Measurements from ENCODE around the gene HEPACAM2.
A peak's percentile ranks its signal among the peaks of the same experiment; 100 is the strongest.

HEPACAM2 gene

DNA sequence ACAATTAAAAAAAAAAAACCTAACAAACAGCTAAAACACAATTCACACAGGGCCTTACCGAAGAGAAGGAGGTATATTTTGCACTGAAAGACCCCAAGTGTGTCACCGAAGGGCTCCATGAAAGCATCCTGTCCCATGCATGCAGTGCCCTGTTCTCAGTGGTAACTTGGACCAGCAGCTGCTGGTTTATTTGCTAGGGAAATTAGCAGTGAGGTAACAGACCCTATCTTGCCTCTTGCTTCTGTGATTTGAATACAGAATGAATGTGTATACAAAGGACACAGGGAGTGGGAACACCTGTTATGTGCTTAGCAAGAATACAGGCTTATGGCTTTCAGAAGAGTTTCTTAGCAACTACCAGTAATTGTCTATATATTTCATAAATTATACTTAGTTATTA, at the start of gene HEPACAM2:
Gene HEPACAM2 (minus strand): TSS at position 160 of the 400 bp plus-strand sequence.
- no peak for DNase-seq (ENCODE audit: low read depth in 2 of 2)

DNA sequence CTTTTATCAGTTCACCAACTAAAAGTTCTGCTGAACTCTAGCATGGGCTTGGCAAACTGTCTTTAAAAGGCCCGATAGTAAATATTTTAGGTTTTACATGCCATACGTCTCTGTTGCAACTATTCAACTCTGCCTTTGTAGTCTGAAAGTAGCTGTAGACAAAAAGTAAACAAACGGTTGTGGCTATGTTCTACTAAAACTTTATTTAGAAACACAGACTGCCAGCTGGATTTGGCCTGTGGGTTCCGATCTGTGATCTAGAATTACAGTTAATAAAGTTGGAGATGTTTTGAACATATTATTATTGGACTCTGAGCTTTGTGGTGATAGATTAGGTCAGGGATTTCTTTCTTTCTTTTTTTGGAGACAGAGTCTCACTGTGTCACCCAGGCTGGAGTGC, 39.0 kb upstream of the HEPACAM2 start:
- DNase-seq (ENCODE audit: low read depth in 2 of 2), result no peak

DNA sequence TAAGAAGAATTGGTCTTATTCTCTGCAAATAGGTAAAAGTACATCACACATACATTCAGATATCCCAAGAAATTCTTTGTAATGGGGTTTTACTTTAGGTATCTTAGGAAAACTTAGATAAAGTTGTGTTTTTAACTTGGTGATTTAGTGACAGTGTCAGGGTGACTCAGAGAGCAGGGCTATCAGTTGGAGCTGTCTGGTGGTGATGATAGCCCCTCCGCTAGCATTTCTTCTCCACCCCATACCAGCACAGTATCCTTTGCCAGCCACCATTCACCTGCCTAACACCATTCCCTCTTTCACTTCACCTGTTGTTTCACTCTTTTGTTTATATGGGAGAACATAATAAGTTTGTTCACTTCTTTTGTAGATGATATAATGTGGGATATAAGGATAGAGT, 36.3 kb upstream of the HEPACAM2 start:
- DNase-seq (ENCODE audit: low read depth in 2 of 2), result no peak

DNA sequence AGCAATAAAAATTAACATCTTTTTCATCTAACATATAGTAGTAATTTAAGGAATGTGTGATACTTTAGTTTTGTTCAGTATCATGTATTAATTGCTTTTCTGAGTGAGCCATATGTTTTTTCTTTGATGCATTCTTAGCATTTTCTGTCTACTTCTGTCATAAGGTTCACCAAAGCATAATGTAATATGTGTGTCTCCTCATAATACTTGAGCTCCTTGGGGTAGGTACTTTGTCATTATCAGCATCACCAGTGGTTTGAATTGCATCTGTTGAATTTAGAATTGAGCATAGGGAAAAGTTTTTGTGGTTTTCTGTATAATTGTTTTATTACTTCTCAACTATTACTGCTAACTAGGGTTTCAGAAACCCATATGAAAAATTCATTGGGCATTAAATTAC, 32.4 kb upstream of the HEPACAM2 start:
- DNase-seq (ENCODE audit: low read depth in 2 of 2), result peak in 1 of 2 experiments; percentile 36

DNA sequence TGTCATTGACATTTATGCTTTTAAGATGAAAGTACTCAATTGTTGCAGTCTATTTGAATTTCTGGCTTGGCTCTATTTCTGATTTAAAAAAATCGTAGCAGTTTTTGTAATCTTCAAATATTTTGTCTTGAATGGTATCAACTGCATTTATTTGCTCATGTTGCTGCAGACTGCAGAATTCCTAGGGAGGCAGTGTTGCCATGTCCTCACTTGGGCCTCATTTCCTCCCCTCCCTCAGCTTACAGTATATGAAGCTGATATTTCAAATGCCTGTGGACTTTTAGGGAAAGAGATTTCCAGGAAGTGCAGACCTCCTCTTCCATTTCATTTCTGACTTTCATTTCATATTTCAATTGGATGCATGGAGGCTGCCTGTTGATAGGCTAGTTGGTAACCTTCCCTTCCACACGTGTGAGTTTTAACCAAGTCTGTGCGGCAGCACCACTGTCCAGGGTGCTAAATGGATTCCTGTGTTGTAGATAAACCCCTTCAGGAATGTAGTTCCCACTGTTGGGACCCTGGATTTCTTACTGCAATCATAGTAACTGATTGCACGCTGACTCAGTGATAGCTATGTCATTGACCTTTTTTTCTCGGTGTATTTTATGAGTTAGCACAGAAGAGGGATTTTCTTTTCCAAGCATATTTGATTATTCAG, 23.4 kb upstream of the HEPACAM2 start:
- no peak for DNase-seq (ENCODE audit: low read depth in 2 of 2)

DNA sequence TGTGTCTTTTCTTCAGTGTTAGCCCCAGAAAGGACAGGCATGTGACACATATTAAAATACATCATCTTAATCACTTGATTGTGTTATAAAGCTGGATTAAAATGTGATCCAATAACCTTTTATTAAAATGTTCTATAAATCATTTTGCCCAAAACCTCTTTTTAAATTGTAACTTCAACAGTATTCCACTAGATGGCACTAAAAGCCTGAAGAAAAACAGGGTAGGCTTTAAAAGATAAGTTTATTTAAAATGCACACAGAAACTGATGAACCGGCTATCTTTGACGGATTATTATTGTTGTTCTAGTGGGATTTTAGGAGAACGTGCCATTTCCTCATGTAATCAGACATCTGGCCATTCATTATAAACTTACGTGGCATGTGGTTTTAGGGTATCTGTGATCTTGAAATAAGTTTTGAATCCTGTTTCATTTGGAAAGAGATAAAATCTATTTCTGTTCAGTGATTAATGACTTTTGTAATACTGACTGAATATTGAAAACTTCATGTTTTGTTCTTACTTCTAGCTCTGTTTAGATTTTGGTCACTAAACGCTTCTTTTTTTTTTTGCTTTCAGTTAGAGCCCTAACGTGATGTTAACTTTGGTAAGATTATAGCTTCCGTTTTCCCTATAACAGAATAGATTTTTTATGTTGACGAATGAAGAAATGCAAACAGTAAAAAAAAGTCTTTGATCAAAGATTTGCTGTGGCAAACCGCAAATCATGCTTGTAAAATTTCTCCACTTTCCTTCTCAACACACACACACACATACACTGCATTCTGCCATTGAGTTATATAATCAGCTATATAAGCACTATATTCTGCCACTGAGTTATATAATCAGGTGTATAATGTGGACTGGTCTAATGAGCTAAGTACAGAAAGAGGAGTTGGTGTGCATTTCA, 19.5 kb upstream of the HEPACAM2 start:
- DNase-seq (ENCODE audit: low read depth in 2 of 2), result no peak

DNA sequence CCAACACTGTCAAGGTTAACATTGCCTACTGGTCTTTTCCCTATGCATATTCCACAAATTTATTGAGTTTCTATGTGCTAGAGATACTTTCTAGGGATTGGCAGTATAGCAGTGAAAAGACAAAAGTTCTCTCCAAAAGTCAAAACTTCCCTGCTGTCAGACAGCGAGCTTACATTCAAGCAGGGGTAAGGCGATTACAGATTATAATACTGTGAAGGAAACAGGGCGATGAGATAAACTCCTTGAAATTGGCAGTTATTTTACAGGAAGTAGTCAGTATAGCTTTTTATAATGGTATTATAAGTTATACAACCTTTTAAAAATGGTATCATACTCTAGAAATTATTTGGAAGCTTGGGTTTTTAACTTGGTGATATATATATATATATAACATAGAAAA, 15.8 kb upstream of the HEPACAM2 start:
- DNase-seq (ENCODE audit: low read depth in 2 of 2), result no peak

DNA sequence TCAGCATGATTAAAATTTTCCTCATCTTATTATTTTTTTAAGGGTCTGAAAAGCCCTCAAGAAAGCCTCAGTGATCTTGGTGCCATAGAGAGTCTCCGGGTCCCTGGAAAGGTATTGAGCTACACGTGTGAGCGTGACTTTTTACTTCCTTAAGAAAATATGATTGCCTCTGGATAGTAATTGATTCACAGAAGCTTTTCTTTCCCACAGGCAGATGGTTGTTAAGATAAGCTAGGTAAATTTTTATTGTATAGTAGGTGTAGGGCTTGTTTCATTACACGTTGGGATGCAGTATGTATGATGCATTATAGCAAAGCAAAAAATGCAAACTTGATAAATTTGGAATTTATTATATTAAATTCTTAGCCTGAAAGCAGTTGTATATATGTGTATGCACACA, 13.6 kb upstream of the HEPACAM2 start:
- DNase-seq (ENCODE audit: low read depth in 2 of 2), result no peak

DNA sequence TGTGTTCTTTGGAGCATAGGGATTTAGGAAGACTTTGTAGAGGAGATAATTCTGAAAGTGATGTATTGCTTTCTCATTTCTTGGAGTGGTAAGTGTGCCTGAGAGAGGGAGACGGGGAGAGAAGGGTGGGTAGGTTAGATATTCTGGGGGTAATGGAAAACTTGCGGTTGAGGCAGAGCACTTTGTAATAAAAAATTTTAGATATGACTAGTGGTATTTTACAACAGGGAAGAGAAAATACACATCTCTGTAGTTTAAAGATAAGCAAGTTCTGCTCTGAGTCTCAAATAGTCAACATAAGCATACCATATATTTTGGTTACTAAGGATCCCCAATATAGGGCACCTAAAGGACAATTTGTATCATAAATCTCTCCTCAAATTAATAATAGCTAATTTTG, 12.5 kb upstream of the HEPACAM2 start:
- DNase-seq (ENCODE audit: low read depth in 2 of 2), result no peak

DNA sequence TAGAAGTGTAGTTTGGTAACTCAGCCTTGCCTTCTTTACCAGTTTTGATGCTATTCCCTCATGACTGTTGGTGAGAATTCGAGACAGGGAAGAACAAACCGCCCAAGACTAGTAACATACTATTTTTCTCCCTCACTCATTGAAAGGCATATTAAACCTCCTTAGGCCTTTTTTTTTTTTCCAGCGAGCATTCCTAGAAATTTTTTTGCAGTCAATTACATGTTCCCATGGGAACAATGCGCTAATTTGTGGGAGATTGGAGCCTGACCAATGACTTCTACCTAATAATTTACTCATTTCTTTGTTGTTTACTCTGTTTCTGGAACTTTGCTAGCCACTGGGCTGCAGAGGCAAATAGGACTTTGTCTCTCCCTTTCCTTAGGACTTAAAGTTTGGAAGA, 11.9 kb upstream of the HEPACAM2 start:
- no peak for DNase-seq (ENCODE audit: low read depth in 2 of 2)

DNA sequence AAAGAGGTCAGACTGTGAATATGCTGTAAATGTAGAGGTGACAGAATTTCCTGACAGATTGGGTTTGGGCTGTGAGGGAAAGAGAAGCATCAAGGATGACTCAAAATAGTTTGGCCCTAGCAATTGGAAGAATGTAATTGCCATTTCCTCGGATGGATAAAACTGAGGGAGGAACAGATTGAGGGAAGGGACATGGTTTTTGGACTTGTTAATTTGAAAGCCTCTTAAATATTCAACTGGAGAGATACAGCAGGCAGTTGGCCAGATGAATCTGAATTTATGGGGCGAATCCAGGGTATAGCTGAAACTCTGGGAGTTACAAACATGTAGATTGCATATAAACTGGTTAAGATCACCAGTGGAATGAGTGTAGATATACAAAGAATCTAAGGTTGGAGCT, 9.3 kb upstream of the HEPACAM2 start:
- no peak for DNase-seq (ENCODE audit: low read depth in 2 of 2)

DNA sequence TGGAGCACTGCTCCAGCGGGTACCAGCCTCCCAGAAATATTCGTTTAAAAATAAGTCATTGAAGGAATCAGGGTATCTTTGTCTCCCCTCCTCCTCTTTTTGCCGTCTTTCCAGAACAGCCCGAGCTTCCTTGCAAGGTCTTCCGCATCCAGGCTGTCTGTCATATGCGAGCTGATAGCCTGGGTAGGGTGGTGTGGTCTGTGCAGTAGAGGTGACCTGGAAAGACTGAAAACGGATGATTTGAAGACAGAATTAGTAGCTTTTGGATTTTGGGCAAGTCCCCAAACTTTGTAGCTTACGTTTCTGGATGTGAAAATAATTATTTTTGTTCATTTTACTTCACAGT, 6.4 kb upstream of the HEPACAM2 start:
- no peak for DNase-seq (ENCODE audit: low read depth in 2 of 2)

DNA sequence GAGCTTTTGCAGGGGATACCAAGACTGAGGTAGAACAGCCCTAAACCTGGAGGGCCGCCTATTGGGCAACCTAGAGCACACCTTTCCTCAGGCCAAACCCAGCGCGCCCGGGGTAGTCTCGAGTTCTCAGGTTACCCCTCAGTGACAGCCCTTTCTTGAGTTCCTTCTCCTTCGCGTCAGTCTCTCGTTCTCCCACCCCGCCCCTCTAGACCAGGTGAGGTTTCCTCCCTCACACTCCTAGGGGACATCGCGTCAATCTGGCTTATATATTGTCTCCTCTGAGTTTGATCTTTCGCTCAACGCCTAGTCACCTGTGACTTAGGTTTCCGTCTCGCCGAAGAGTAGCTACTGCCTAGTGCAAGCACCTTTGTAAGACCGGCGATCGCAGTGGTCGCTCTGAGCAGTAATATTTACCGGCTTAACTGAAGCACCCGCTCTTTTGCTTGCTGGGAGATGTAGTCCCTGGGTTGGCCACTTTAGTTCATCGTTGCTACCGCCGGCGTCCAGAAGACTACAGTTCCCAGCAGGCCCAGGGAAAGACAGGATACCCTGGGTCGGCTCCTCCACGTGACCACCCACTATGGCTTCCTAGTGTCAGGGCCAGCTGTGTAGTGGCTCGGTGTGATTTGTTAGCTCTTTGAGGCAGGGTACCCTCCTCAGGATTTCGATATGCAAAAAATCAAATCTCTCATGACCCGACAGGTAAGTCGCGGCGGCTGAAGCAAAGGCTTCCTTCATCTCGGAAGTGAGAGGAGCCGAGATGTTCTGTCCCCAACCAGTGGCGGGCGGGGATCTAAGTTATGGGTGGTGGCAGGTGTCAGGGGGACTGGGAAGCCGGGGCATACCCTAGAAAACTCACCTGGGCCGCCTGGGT, 5.8 kb upstream of the HEPACAM2 start, which contains the start of gene VPS50:
Gene VPS50 (plus strand): TSS at position 568 of the 874 bp plus-strand sequence. CDS start 102 bp downstream, at position 670.
- DNase-seq (ENCODE audit: low read depth in 2 of 2), result peak; percentile 86 to 89

DNA sequence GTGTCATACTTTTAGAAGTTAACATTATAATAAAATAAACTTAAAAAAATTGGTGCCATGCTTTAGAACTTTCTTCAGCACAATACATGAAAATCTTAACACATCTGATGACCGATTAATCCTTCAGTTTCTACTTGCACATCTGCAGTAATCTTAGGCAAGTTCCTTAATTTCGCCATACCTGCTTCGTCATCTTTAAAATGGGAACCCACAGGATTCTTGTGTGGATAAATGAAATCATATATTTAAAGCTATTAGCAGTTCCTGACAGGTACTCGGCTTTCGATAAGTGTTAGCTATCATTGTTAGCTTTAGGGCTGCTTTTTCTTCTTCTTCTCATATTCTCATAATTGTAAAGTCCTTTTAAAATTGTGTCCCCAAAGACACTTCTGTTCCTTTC, 5.0 kb upstream of the HEPACAM2 start:
- no peak for DNase-seq (ENCODE audit: low read depth in 2 of 2)

DNA sequence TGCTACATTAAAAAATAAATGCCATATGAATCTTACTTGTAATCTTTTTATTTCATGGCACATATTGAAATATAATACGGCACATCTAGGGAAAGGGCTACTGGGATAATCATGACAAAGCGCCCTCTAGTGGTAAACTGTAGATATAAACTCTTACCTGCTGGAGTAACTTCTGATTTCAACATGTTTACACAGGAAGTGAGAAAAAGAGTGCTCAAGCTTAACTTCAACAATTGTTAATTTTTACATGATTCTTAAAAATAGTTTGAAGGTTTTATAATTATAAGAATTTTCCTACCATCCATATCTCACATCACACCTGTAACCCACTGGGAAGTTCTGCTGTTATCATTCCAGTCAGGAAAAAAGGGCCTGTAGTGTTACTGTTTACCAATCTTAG, 2.0 kb upstream of the HEPACAM2 start:
- peak in 1 of 2 experiments; percentile 7 for DNase-seq (ENCODE audit: low read depth in 2 of 2)

DNA sequence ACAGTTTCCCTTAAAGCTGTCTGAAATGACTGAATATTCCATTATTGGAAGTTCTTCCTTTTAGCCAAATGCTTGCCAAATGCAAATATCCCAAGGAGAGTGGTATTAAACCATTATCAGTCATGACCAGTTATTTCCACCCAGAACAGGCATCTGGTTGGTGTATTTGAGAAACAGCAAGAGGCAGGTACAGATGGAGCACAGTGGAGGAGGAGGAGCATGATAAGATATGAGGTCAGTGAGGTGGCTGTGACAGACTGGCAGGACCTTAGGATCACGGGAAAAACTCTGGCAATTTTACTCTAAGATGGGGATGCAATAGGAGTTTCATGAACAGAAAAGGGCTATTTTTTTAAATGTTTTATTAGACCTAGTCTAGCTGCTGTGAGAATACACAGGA, 6.4 kb downstream of the HEPACAM2 start:
- DNase-seq (ENCODE audit: low read depth in 2 of 2), result no peak

DNA sequence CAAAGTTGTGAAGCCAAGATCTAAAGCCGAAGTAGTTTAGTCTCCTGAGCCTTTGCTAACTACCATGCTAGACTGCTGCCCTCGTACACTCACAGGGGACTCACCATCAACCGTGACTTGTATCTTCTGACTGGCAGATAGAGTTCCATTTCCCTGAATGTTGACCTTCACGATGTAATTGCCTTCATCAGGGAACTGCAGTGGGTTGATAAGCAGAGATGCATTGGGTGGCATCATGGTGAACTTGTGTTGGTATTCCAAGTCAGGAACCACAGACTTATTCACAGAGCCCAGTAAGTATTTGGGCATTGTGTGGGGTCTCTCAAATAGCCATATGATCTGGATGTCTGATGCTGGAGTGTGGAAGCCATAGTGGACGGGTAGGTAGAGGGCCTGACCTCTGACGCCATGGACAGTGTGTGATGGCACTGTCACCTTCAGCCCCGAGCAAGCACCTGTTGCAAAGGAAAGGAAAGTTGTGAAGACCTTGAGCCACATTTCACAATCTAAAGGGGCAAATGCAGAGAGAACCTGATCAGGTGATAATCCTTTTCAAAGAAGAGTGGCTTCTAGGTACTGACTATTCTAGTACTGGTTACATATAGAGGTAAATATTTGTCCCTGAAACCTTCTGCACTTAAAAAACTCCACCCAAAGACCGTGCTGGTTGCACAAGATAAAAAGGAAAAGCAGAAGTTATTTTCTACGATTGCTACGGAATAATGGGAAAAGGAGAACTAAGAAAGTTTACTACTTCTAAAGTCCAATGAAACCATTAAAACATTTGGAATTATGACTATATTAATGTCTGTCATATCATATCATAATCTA, 7.1 kb downstream of the HEPACAM2 start:
- no peak for DNase-seq (ENCODE audit: low read depth in 2 of 2)

DNA sequence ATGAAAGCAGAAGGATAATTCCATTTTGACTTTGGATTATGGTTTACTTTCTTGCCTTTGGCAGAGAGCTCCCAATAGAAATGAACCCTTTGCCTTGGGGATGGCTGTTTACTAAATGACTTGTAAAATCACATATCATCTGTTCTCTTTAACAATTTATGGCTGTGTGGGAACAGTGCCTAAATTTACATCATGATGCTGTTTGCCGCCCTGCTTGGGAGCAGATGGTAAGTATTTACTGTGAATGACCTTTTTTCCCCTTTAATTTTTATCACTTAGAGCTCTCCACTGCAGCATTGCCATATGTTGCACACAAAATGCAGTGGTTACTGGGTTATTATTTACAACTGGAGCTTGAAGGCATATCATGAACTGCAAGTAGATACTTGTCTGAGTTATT, 13.4 kb downstream of the HEPACAM2 start:
- DNase-seq (ENCODE audit: low read depth in 2 of 2), result no peak

DNA sequence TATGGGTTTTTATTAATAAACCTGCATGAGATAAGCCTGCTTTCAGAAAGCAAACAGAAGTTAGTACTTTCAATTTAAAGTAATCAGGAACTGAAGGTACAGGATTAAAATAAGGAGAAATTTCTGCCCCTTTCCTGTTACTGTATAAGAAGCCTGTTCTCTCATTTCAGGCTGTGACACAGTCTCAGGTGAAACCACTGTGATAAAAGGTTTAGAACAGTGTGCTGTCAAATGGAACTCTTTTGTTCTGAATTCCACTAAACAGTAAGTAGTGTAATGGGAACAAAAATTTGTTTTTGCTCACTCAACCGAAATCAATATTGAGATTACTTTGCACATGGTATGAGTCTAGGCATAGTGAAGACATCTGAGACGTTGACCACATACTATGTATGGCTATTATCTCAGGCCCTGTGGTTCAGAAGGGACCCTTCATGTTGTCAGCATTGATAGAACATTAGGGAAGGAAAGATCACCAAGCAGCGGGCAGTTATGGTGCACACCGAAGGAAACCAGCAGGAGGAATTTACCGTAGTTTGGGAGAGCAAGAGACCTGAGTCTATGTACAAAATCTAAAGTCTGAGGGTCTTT, 14.9 kb downstream of the HEPACAM2 start:
- no peak for DNase-seq (ENCODE audit: low read depth in 2 of 2)

DNA sequence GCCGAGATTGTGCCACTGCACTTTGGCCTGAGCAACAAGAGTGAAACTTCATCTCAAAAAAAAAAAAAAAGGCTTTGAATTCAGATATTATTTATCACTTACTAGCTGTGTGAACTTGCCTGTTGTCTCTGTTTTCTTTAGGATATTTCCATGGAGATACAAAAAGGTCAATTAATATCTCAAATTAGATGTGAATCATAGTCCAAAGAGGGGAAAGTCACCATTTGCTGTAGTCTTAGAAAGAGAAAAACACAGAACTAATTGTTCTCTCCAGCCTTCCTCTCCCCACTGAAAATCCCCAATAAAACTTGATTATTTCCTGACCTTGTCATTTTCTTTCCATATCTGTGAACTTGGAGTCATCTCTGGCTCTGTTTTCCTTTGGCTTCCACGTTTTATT, 21.2 kb downstream of the HEPACAM2 start:
- DNase-seq (ENCODE audit: low read depth in 2 of 2), result no peak

DNA sequence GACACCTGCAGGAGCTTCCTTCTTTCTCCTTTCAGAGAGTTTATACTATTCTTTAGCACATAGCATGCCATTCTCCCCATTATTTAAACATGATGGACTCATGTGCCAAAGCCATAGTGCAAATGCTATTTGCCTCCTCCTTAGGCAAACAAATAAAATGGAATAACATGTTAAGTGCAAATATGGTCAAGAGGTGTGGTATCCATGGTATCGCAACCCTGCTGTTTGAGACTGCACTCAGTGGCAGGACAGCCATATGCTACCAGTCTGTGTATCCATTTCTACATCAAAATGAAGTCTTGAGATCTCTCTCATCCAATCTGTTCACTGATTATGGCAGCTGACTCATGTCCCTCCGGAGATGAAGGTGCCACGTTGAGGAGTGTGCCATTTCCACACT, 22.8 kb downstream of the HEPACAM2 start:
- DNase-seq (ENCODE audit: low read depth in 2 of 2), result no peak

Measured in fibroblast of skin of left biceps (primary cell).